H1 (cell line): ENCODE results near the gene DNAJC19. TPM values are rescaled to one million over a fixed set of nuclear protein-coding genes. Genes with fewer than 3 reads are reported as not detected.

Experiments used
- BACH1 ChIP-seq: IDR thresholded peaks from 2 replicates; pipeline ENCODE4 v1.6.1; 2012; ENCODE audit warnings: low read length, improper control_type of control experiment
- BCL11A ChIP-seq, 2 experiments: IDR thresholded peaks; one replicate each; pipeline ENCODE4 v1.6.1; 2011; ENCODE audit warnings: low read depth in 2 of 2, low read length in 2 of 2, mild to moderate bottlenecking in 2 of 2
- CBX5 ChIP-seq: fragments of 300-800, 300-1000 bp; sonication (generic); IDR thresholded peaks from 2 replicates; pipeline ENCODE4 v1.7.1; 2016; ENCODE audit warnings: antibody characterized with exemption, low read length, low read depth
- EP300 ChIP-seq, 2 experiments: IDR thresholded peaks; 1 replicate in 1 of 2; 2 replicates in 1 of 2; pipeline ENCODE4 v1.6.1; 2011 to 2012; ENCODE audit warnings: low read depth in 2 of 2, low read length in 2 of 2, mild to moderate bottlenecking in 2 of 2, borderline replicate concordance in 1 of 2, inconsistent platforms in 1 of 2, moderate library complexity in 1 of 2
- EZH2 ChIP-seq: fragments of 200-600 bp; sonication (generic); IDR thresholded peaks from 2 replicates; pipeline ENCODE4 v1.7.1; 2012; ENCODE audit warnings: low read depth, mild to moderate bottlenecking, moderate library complexity, low read length, inconsistent platforms; ENCODE audit not compliant: severe bottlenecking
- FOSL1 ChIP-seq: IDR thresholded peaks from 2 replicates; pipeline ENCODE4 v1.6.1; 2011; ENCODE audit warnings: mild to moderate bottlenecking, low read depth, low read length, moderate library complexity; ENCODE audit not compliant: insufficient read depth
- HDAC2 ChIP-seq, 2 experiments: fragments of 300-600 bp in 1 of 2; sonication (generic) in 1 of 2; IDR thresholded peaks; 2 replicates each; pipeline ENCODE4 v1.6.1; 2011 to 2012; ENCODE audit warnings: low read depth in 2 of 2, low read length in 2 of 2, mild to moderate bottlenecking in 2 of 2, moderate library complexity in 2 of 2, borderline replicate concordance in 1 of 2, inconsistent platforms in 1 of 2
- JUND ChIP-seq: IDR thresholded peaks from 2 replicates; pipeline ENCODE4 v1.6.1; 2011; ENCODE audit warnings: mild to moderate bottlenecking, improper control_type of control experiment, low read length
- RBBP5 ChIP-seq: IDR thresholded peaks from 2 replicates; pipeline ENCODE4 v1.7.1; 2012; ENCODE audit warnings: low read depth, mild to moderate bottlenecking, inconsistent platforms, low read length, moderate library complexity, borderline replicate concordance
- RFX5 ChIP-seq: IDR thresholded peaks from 2 replicates; pipeline ENCODE4 v1.6.1; 2011; ENCODE audit warnings: low read depth, low read length, improper control_type of control experiment, borderline replicate concordance
- SIRT6 ChIP-seq: IDR thresholded peaks from one replicate; pipeline ENCODE4 v1.7.1; 2012; ENCODE audit warnings: low read length, inconsistent platforms
- SIX5 ChIP-seq: IDR thresholded peaks from 2 replicates; pipeline ENCODE4 v1.6.1; 2011; ENCODE audit warnings: mild to moderate bottlenecking, low read depth, low read length
- SUZ12 ChIP-seq: fragments of 200-600 bp; sonication (generic); IDR thresholded peaks from 2 replicates; pipeline ENCODE4 v1.6.1; 2012; ENCODE audit warnings: mild to moderate bottlenecking, inconsistent platforms, low read length, moderate library complexity, mixed read lengths
- TAF7 ChIP-seq: optimal IDR thresholded peaks from 2 replicates; pipeline ENCODE3; 2011; ENCODE audit warnings: low read depth, mild to moderate bottlenecking, inconsistent platforms, low read length, moderate library complexity, borderline replicate concordance
- TBP ChIP-seq: IDR thresholded peaks from 2 replicates; pipeline ENCODE4 v1.6.1; 2011; ENCODE audit warnings: low read depth, low read length, improper control_type of control experiment
- ZNF274 ChIP-seq: IDR thresholded peaks from 2 replicates; pipeline ENCODE4 v1.7.0; 2012; ENCODE audit warnings: low read length, borderline replicate concordance; ENCODE audit errors: extremely low read depth
- polyA plus RNA-seq, 7 experiments: library from polyadenylated mRNA; depleted of rRNA in 3 of 7; stranded (reverse) in 5 of 7; unstranded in 2 of 7; fragments of >200 nt in 5 of 7; fragments of 200-250 nt in 2 of 7; gene quantifications; 1 replicate in 5 of 7; 2 replicates in 1 of 7; 4 replicates in 1 of 7; pipeline versions ENCODE4 v1.2.1 to v1.2.3, GENCODE V29; 2011 to 2013; ENCODE audit warnings: missing spikeins in 2 of 7, mixed read lengths in 2 of 7
- total RNA-seq: library from RNA; stranded (reverse); fragmentation: NEBNext Ultra II Directional; extraction: Animal tissue kit (Norgen Biotek cat#: 25700); gene quantifications from 2 replicates; pipeline ENCODE4 v1.2.1, GENCODE V29; 2021
- TF ChIP-seq, protein P1 (sequence below): IDR thresholded peaks from 2 replicates; pipeline ENCODE4 v1.6.1; 2011; ENCODE audit warnings: low read length, improper control_type of control experiment
- TF ChIP-seq, protein P2 (sequence below), 3 experiments: IDR thresholded peaks; 1 replicate in 2 of 3; 2 replicates in 1 of 3; pipeline versions ENCODE4 v1.5.1 to v1.6.1; 2011; ENCODE audit warnings: low read length in 3 of 3, mild to moderate bottlenecking in 3 of 3, inconsistent platforms in 2 of 3, low read depth in 1 of 3, moderate library complexity in 1 of 3; ENCODE audit not compliant: insufficient read depth in 1 of 3; ENCODE audit errors: control extremely low read depth in 1 of 3
- TF ChIP-seq, protein P3 (sequence below): IDR thresholded peaks from 2 replicates; pipeline ENCODE4 v1.6.1; 2012; ENCODE audit warnings: inconsistent platforms

Gene DNAJC19
- total and polyA plus RNA-seq, 2 of the 8 experiments (the other 6 are each of a cell fraction or from before 2014, with no cell fraction given): 62.4 to 90.9 TPM

DNA sequence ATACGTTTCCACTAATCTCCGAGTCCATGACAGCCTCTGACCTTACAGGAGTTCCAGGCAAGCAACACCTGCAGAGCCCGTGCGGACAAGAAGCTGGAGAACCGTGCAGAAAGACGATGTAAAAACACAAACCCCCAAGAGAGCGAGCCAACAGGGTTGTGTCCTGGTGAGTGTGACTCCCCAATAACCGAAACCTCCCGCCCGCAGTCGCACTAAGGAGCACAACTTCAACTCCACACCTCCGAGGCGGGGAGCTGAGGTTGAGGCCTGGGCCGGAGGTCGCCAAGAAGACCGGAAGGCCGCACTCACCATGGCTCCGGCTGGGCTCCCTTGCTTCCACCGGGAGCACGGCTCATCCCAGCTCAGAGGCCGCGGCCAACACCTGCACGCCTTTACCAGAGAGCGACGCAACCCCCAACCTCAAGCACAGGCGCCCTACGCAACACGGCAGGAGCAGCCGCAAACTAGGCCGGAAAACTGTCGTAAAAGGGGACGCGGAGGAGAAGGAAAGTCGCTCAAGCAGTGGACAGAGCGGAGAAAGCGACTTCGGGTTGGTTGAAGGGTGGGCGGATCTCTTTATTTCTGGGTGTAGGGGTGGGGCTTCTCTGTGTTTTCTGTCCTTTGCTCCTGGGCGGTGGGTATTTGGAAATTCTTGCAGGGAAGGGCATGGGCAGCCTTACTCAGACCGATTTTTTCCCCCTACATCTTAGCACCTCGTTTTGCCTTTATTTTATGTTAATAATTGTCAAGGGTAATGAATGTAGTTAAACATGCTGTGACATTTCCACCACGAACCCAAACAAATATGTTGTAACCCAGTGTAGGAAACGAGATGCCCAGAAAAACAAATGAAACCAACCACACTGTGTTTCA, at the start of gene DNAJC19 (continued):
- 0 out of 3 replicates have a peak, but pooled peaks of 1 of the 2 experiments have one; percentile 7 for TF ChIP-seq EP300 (IDR thresholded peaks at IDR 0.05; ENCODE audit: borderline replicate concordance in 1 of 2, low read depth in 2 of 2, low read length in 2 of 2)
- TF ChIP-seq RFX5: no peak
- TF ChIP-seq CBX5: no peak
- TF ChIP-seq JUND: no peak
- TF ChIP-seq, protein P1, sequence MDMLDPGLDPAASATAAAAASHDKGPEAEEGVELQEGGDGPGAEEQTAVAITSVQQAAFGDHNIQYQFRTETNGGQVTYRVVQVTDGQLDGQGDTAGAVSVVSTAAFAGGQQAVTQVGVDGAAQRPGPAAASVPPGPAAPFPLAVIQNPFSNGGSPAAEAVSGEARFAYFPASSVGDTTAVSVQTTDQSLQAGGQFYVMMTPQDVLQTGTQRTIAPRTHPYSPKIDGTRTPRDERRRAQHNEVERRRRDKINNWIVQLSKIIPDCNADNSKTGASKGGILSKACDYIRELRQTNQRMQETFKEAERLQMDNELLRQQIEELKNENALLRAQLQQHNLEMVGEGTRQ: no peak
- no peak for TF ChIP-seq FOSL1
- TF ChIP-seq HDAC2 (IDR thresholded peaks at IDR 0.05; ENCODE audit: borderline replicate concordance in 1 of 2, low read depth in 2 of 2, low read length in 2 of 2): no peak
- TF ChIP-seq, protein P2, sequence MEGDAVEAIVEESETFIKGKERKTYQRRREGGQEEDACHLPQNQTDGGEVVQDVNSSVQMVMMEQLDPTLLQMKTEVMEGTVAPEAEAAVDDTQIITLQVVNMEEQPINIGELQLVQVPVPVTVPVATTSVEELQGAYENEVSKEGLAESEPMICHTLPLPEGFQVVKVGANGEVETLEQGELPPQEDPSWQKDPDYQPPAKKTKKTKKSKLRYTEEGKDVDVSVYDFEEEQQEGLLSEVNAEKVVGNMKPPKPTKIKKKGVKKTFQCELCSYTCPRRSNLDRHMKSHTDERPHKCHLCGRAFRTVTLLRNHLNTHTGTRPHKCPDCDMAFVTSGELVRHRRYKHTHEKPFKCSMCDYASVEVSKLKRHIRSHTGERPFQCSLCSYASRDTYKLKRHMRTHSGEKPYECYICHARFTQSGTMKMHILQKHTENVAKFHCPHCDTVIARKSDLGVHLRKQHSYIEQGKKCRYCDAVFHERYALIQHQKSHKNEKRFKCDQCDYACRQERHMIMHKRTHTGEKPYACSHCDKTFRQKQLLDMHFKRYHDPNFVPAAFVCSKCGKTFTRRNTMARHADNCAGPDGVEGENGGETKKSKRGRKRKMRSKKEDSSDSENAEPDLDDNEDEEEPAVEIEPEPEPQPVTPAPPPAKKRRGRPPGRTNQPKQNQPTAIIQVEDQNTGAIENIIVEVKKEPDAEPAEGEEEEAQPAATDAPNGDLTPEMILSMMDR (IDR thresholded peaks at IDR 0.05; ENCODE audit: control extremely low read depth in 1 of 3, insufficient read depth in 1 of 3, low read depth in 1 of 3, low read length in 3 of 3): no peak
- no peak for TF ChIP-seq EZH2
- TF ChIP-seq SUZ12: no peak
- TF ChIP-seq, protein P3, sequence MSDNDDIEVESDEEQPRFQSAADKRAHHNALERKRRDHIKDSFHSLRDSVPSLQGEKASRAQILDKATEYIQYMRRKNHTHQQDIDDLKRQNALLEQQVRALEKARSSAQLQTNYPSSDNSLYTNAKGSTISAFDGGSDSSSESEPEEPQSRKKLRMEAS: peak; percentile 75
- no peak for TF ChIP-seq SIX5
- TF ChIP-seq RBBP5: peak; percentile 90
- TF ChIP-seq TBP: peak; percentile 94
- no peak for TF ChIP-seq BCL11A (IDR thresholded peaks at IDR 0.05; ENCODE audit: low read depth in 2 of 2, low read length in 2 of 2)
- TF ChIP-seq ZNF274: no peak
- no peak for TF ChIP-seq SIRT6
- peak; percentile 93 for TF ChIP-seq TAF7
- no peak for TF ChIP-seq BACH1
